G401 (cell line): ENCODE measurements around the gene CDH4. TPM values are rescaled to one million over a fixed set of nuclear protein-coding genes. Genes with fewer than 3 reads are reported as not detected.
"Not testable (repeated sequence)": the region's sequence is repeated elsewhere in the genome, so short reads cannot be mapped to it uniquely, and the experiment has no call there.

ENCODE experiments used
- DNase-seq: peaks from one replicate; pipeline ENCODE4 v3.0.0-alpha.2; 2015; ENCODE audit warnings: low spot score
- in situ Hi-C: cut with HindIII; loops from 2 replicates; pipeline ENCODE4 v1.10.0; 2016; ENCODE audit warnings: low sequenced_read_pairs, mixed read lengths
- total RNA-seq: library from RNA; depleted of rRNA; stranded (reverse); fragments of >200 nt; shearing (Covaris generic); gene quantifications from 2 replicates; pipeline ENCODE4 v1.2.3, GENCODE V29; 2014

The CDH4 gene
- total RNA-seq, 1 experiment from 2014 or later, result 12.9 TPM

GRCh38 chr20:61252601-61253263, 671 bp downstream of the CDH4 start:
- no peak for DNase-seq

GRCh38 chr20:61253264-61253639, 1.2 kb downstream of the CDH4 start:
- in situ Hi-C loops, result no loop called here
- no peak for DNase-seq

More at GRCh38 chr20:61252601-61253263, 671 bp downstream of the CDH4 start:
- in situ Hi-C loops, result no loop called here

- in situ Hi-C loops, result no loop called here
- no peak for DNase-seq
Measured at GRCh38 chr20:61253640-61254511, 1.8 kb downstream of the CDH4 start.

- in situ Hi-C loops, result no loop called here
- DNase-seq, result no peak
Measured at GRCh38 chr20:61254881-61255626, 3.0 kb downstream of the CDH4 start.

GRCh38 chr20:61256365-61256764, 4.3 kb downstream of the CDH4 start:
- in situ Hi-C loops, result no loop called here
- DNase-seq, result no peak

- in situ Hi-C loops, result no loop called here
- DNase-seq, result no peak
Measured at GRCh38 chr20:61256824-61257223, 4.8 kb downstream of the CDH4 start.

- DNase-seq, result no peak
- in situ Hi-C loops, result no loop called here
Measured at GRCh38 chr20:61257611-61258010, 5.5 kb downstream of the CDH4 start.

GRCh38 chr20:61259741-61260140, 7.7 kb downstream of the CDH4 start:
- no peak for DNase-seq
- in situ Hi-C loops, result no loop called here

- in situ Hi-C loops, result no loop called here
Measured at GRCh38 chr20:61260905-61261304, 8.8 kb downstream of the CDH4 start.

GRCh38 chr20:61262036-61262435, 10.0 kb downstream of the CDH4 start:
- no peak for DNase-seq
- in situ Hi-C loops, result no loop called here

More at GRCh38 chr20:61260905-61261304, 8.8 kb downstream of the CDH4 start:
- no peak for DNase-seq

- no peak for DNase-seq
- in situ Hi-C loops, result no loop called here
Measured at GRCh38 chr20:61262514-61262913, 10.5 kb downstream of the CDH4 start.

- in situ Hi-C loops, result no loop called here
- no peak for DNase-seq
Measured at GRCh38 chr20:61263084-61263695, 11.1 kb downstream of the CDH4 start.

- in situ Hi-C loops, result no loop called here
- DNase-seq, result no peak
Measured at GRCh38 chr20:61263938-61264337, 11.9 kb downstream of the CDH4 start.

- no peak for DNase-seq
- in situ Hi-C loops, result no loop called here
Measured at GRCh38 chr20:61267241-61267640, 15.2 kb downstream of the CDH4 start.

- DNase-seq, result no peak
- in situ Hi-C loops, result no loop called here
Measured at GRCh38 chr20:61268024-61268423, 16.0 kb downstream of the CDH4 start.

GRCh38 chr20:61271312-61272231, 19.5 kb downstream of the CDH4 start:
- in situ Hi-C loops, result no loop called here
- peak; percentile 10 for DNase-seq

- in situ Hi-C loops, result not testable (repeated sequence)
Measured at GRCh38 chr20:61273024-61273423, 21.0 kb downstream of the CDH4 start.

GRCh38 chr20:61273666-61274065, 21.6 kb downstream of the CDH4 start:
- DNase-seq, in situ Hi-C loops: not testable (repeated sequence)

More at GRCh38 chr20:61273024-61273423, 21.0 kb downstream of the CDH4 start:
- not testable (repeated sequence) for DNase-seq
